Measurements from ENCODE around the gene DDX60.

Gene DDX60

GRCh38 chr4:168357941-168358340, 39.4 kb upstream of the DDX60 start (continued):
- TF ChIP-seq, protein P1, sequence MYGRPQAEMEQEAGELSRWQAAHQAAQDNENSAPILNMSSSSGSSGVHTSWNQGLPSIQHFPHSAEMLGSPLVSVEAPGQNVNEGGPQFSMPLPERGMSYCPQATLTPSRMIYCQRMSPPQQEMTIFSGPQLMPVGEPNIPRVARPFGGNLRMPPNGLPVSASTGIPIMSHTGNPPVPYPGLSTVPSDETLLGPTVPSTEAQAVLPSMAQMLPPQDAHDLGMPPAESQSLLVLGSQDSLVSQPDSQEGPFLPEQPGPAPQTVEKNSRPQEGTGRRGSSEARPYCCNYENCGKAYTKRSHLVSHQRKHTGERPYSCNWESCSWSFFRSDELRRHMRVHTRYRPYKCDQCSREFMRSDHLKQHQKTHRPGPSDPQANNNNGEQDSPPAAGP (tag by site-specific recombination; IDR thresholded peaks at IDR 0.05) = no peak

DNA sequence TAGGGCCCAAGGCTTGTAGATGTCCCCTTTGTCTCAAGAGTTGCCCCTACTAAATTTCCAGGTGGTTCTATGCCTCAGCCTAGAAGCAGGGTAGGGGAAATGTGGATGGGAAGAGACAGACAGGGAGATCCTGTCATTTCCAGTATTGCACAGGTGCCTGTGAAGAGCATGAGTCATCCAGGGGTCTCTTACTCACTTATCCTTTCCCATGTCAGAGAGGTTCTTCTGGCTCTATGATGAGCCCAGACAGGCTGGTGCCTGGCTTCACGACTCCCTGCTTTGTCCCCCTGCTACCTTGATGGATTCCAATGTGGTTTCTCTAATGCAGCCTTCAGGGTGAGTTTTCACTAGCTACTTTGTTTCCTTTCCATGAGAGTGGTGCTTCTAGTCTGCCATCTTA, 35.2 kb upstream of the DDX60 start:
- CTCF ChIA-PET = interaction anchor here (0.6 kb wide), 1 partner anchor 34 kb away, joined by 3 read pairs; no protein-coding TSS in a partner anchor
- Histone ChIP-seq H3K36me3 (ENCODE audit: control insufficient read depth in 2 of 2, insufficient read depth in 1 of 2, low read length in 2 of 2) (no peaks in the 10 kb centered on the region), H3K27ac (ENCODE audit: extremely low read depth, low read depth, low read length) (no peak overlapping the region), H3K4me1 (ENCODE audit: control insufficient read depth, insufficient read depth, low read length) (no peaks in the 10 kb centered on the region), H3K4me3 (ENCODE audit: low read depth, low read length) (no peak overlapping the region), H3K9me3 (ENCODE audit: control insufficient read depth, insufficient read depth, low read depth, low read length) (no peaks in the 10 kb centered on the region)
- POLR2A ChIA-PET = no interaction called here
- TF ChIP-seq ZNF223 (tag by site-specific recombination; IDR thresholded peaks at IDR 0.05) (no peak), ZNF239 (tag by site-specific recombination; IDR thresholded peaks at IDR 0.05) (no peak), ZNF747 (tag by site-specific recombination; IDR thresholded peaks at IDR 0.05) (no peak), MEIS1 (CRISPR knock-in tag; IDR thresholded peaks at IDR 0.05; ENCODE audit: borderline replicate concordance) (no peak), ZNF514 (tag by site-specific recombination; IDR thresholded peaks at IDR 0.05) (no peak), ZNF585B (tag by site-specific recombination; IDR thresholded peaks at IDR 0.05) (no peak), ZFP3 (tag by site-specific recombination; IDR thresholded peaks at IDR 0.05; ENCODE audit: low read depth) (no peak), BCL11B (tag by site-specific recombination; IDR thresholded peaks at IDR 0.05; ENCODE audit: low read depth) (no peak), ZNF10 (tag by site-specific recombination; IDR thresholded peaks at IDR 0.05) (no peak), ZNF274 (IDR thresholded peaks at IDR 0.05; ENCODE audit: low read length) (no peak), ZNF274 (tag by site-specific recombination; IDR thresholded peaks at IDR 0.05; ENCODE audit: borderline replicate concordance) (no peak), OVOL3 (tag by site-specific recombination; IDR thresholded peaks at IDR 0.05) (no peak)
- TF ChIP-seq, protein P2, sequence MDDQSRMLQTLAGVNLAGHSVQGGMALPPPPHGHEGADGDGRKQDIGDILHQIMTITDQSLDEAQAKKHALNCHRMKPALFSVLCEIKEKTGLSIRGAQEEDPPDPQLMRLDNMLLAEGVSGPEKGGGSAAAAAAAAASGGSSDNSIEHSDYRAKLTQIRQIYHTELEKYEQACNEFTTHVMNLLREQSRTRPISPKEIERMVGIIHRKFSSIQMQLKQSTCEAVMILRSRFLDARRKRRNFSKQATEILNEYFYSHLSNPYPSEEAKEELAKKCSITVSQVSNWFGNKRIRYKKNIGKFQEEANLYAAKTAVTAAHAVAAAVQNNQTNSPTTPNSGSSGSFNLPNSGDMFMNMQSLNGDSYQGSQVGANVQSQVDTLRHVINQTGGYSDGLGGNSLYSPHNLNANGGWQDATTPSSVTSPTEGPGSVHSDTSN (CRISPR knock-in tag; IDR thresholded peaks at IDR 0.05) = no peak
- TF ChIP-seq, protein P3, sequence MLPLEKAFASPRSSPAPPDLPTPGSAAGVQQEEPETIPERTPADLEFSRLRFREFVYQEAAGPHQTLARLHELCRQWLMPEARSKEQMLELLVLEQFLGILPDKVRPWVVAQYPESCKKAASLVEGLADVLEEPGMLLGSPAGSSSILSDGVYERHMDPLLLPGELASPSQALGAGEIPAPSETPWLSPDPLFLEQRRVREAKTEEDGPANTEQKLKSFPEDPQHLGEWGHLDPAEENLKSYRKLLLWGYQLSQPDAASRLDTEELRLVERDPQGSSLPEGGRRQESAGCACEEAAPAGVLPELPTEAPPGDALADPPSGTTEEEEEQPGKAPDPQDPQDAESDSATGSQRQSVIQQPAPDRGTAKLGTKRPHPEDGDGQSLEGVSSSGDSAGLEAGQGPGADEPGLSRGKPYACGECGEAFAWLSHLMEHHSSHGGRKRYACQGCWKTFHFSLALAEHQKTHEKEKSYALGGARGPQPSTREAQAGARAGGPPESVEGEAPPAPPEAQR (tag by site-specific recombination; IDR thresholded peaks at IDR 0.05) = no peak

GRCh38 chr4:168337550-168337940, 19.0 kb upstream of the DDX60 start:
- ChIA-PET POLR2A (no interaction called here), CTCF (interaction anchor here (0.7 kb wide), 1 partner anchor 834 kb away, joined by 4 read pairs; no protein-coding TSS in a partner anchor)
- Histone ChIP-seq H3K27ac (ENCODE audit: extremely low read depth, low read depth, low read length) (no peak overlapping the region), H3K4me3 (ENCODE audit: low read depth, low read length) (no peak overlapping the region), H3K4me1 (ENCODE audit: control insufficient read depth, insufficient read depth, low read length) (no peaks in the 10 kb centered on the region), H3K36me3 (ENCODE audit: control insufficient read depth in 2 of 2, insufficient read depth in 1 of 2, low read length in 2 of 2) (no peaks in the 10 kb centered on the region), H3K9me3 (ENCODE audit: control insufficient read depth, insufficient read depth, low read depth, low read length) (no peaks in the 10 kb centered on the region)
- TF ChIP-seq ZNF426 (tag by site-specific recombination; IDR thresholded peaks at IDR 0.05) = no peak
- TF ChIP-seq ZNF488 (tag by site-specific recombination; IDR thresholded peaks at IDR 0.05) = no peak
- no peak for TF ChIP-seq ZSCAN16 (tag by site-specific recombination; IDR thresholded peaks at IDR 0.05)
- TF ChIP-seq ZNF394 (tag by site-specific recombination; IDR thresholded peaks at IDR 0.05; ENCODE audit: borderline replicate concordance) = no peak
- no peak for TF ChIP-seq ZNF549 (tag by site-specific recombination; IDR thresholded peaks at IDR 0.05)
- no peak for TF ChIP-seq ZNF324 (tag by site-specific recombination; IDR thresholded peaks at IDR 0.05)
- TF ChIP-seq ZNF707 (tag by site-specific recombination; IDR thresholded peaks at IDR 0.05) = no peak
- no peak for TF ChIP-seq KLF9 (tag by site-specific recombination; IDR thresholded peaks at IDR 0.05; ENCODE audit: low read depth)
- TF ChIP-seq ZNF341 (tag by site-specific recombination; IDR thresholded peaks at IDR 0.05; ENCODE audit: low read depth) = no peak
- no peak for TF ChIP-seq ZNF791 (tag by site-specific recombination; IDR thresholded peaks at IDR 0.05)
- TF ChIP-seq ZNF558 (tag by site-specific recombination; IDR thresholded peaks at IDR 0.05) = no peak
- TF ChIP-seq ZBTB6 (tag by site-specific recombination; IDR thresholded peaks at IDR 0.05) = no peak
- TF ChIP-seq KLF10 (tag by site-specific recombination; IDR thresholded peaks at IDR 0.05) = no peak
- no peak for TF ChIP-seq KLF7 (tag by site-specific recombination; IDR thresholded peaks at IDR 0.05; ENCODE audit: borderline replicate concordance)
- TF ChIP-seq ZNF785 (tag by site-specific recombination; IDR thresholded peaks at IDR 0.05) = no peak
- TF ChIP-seq ZNF248 (tag by site-specific recombination; IDR thresholded peaks at IDR 0.05) = no peak
